DND-41 (cell line): ENCODE data around the gene FARSB.

Experiments used
- CTCF ChIP-seq: IDR thresholded peaks from 2 replicates; pipeline ENCODE4 v1.5.1; 2012; ENCODE audit warnings: borderline replicate concordance, low read length, moderate library complexity, mild to moderate bottlenecking; ENCODE audit not compliant: poor library complexity, severe bottlenecking; ENCODE audit errors: extremely low read depth
- EZH2 ChIP-seq: IDR thresholded peaks from 3 replicates; pipeline ENCODE4 v1.6.1; 2012; ENCODE audit warnings: borderline replicate concordance, low read depth, mild to moderate bottlenecking, moderate library complexity, low read length, inconsistent platforms; ENCODE audit not compliant: severe bottlenecking

DNA sequence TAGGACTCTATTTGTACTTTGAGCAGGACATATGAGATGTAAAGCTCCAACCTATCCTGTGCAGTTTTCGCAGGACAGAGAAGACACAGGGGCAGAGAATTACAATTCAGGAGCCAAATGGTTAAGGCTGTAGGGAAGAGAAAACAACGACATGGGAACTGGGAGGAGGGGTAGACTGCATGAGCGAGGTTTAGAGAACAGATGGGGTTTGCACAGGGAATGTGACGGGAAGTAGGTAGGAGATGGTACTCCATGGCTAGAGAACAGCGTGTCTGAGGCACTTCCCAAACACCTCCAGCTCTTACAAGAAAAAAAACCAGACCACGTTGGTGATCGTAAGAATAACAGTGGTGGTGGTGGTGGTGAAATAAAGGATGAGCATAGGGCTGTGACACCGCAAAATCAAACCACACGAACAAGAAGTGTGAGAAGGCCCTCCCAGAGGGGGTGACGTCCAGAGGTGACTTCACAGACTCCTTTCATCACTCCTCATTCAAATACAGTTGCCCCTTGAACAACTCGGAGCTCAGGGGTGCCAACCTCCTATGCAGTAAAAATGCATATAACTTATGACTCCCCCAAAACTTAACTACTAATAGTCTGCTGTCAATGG lies 92.7 kb downstream of the FARSB start:
- TF ChIP-seq CTCF: no peak
- no peak for TF ChIP-seq EZH2
